ENCODE data around the gene CHEK2. TPM values are rescaled to one million over a fixed set of nuclear protein-coding genes. Genes with fewer than 3 reads are reported as not detected.
A peak's percentile ranks its signal among the peaks of the same experiment; 100 is the strongest.

The CHEK2 gene
- total and polyA plus RNA-seq, 2 of the 4 experiments (the other 2 are of a cell fraction): 9.9 to 16.1 TPM

GRCh38 chr22:28710576-28711191 lies 30.9 kb downstream of the CHEK2 start:
- Histone ChIP-seq H2BK15ac (ENCODE audit: low read depth, low read length) (peak overlapping the region; percentile 68; the same call in 2 of the 3 replicates), H2BK5ac (ENCODE audit: low read depth, low read length, poor library complexity, severe bottlenecking) (peak overlapping the region; percentile 97), H2AFZ (replicated peaks; ENCODE audit: low read length, poor library complexity) (no peak overlapping the region), H2AK5ac (ENCODE audit: low read depth, low read length) (peak overlapping the region; percentile 83; the same call in 1 of the 2 replicates), H3K79me1 (ENCODE audit: low read depth in 1 of 2, low read length in 2 of 2) (0 out of 4 replicates have a peak, but pooled peaks cover 0 to 3% of the 10 kb centered on the region in 2 experiments), H2BK20ac (ENCODE audit: low read depth, low read length) (peak overlapping the region; percentile 93; the same call in 1 of the 2 replicates), H4K91ac (ENCODE audit: insufficient read depth, low read depth, low read length) (peak overlapping the region; percentile 78), H3K36me3 (ENCODE audit: control insufficient read depth, insufficient read depth, low read length) (no peaks in the 10 kb centered on the region), H3K27ac (ENCODE audit: insufficient read depth, low read length) (peak overlapping the region; percentile 88), H3K4me3 (ENCODE audit: insufficient read depth, low read depth, low read length) (no peak overlapping the region), H4K8ac (ENCODE audit: low read depth in 2 of 2, low read length in 2 of 2) (peak overlapping the region; percentile 60 to 90; a peak in 3 of 4 replicates), H3K14ac (replicated peaks; ENCODE audit: low read depth, low read length) (peak overlapping the region; percentile 47), H3K9me3 (ENCODE audit: control insufficient read depth, insufficient read depth, low read length) (no peaks in the 10 kb centered on the region), H3K27me3 (ENCODE audit: control insufficient read depth, insufficient read depth, low read length) (no peaks in the 10 kb centered on the region), H3K4me1 (ENCODE audit: control insufficient read depth, insufficient read depth, low read length) (peaks cover 12% of the 10 kb centered on the region), H3K56ac (ENCODE audit: extremely low read depth, insufficient read depth, low read length) (peak overlapping the region; percentile 79), H3K9me1 (ENCODE audit: insufficient read depth, low read length) (peaks cover 3% of the 10 kb centered on the region; the same call in 1 of the 2 replicates), H4K5ac (ENCODE audit: low read depth, low read length) (peak overlapping the region; percentile 89), H3K4me2 (ENCODE audit: low read depth, low read length) (peak overlapping the region; percentile 43), H3K9ac (ENCODE audit: low read depth, low read length) (peak overlapping the region; percentile 47), H3K4ac (ENCODE audit: low read depth, low read length) (peak overlapping the region; percentile 87), H2BK120ac (ENCODE audit: low read depth, low read length) (peak overlapping the region; percentile 86), H3K23ac (ENCODE audit: low read depth, low read length) (peak overlapping the region; percentile 84; the same call in 1 of the 2 replicates), H3K18ac (ENCODE audit: low read depth, low read length) (peak overlapping the region; percentile 93), H2AK9ac (replicated peaks; ENCODE audit: low read depth, low read length, poor library complexity) (no peak overlapping the region), H4K20me1 (ENCODE audit: insufficient read depth, low read length) (0 out of 2 replicates have a peak, but pooled peaks cover 3% of the 10 kb centered on the region)
- ChIA-PET POLR2A (ENCODE audit: unreplicated experiment) (no interaction called here), CTCF (interaction anchor here (0.7 kb wide), 1 partner anchor 56 kb away, joined by 4 read pairs; no protein-coding TSS in a partner anchor)
- no TSS peak for BruUV-seq (replicated peaks)
- WGBS, 2 experiments (ENCODE audit: extremely low coverage in 2 of 2, insufficient read length in 1 of 2): no CpG with 5 or more reads among the region's 3 CpGs
- dilution Hi-C loops (cut with HindIII; ENCODE audit: low sequenced_read_pairs, unreplicated experiment): no loop called here
- intact Hi-C loops (cut with micrococcal nuclease): loop anchor here (5.0 kb wide), 1 partner anchor 62 kb away; the partner anchor contains the start of gene CCDC117
- in situ Hi-C loops (cut with MboI; ENCODE audit: low sequenced_read_pairs): no loop called here
- peak; percentile 90 for ATAC-seq (ENCODE audit: low read depth)
- DNase-seq: peak; percentile 93
- TF ChIP-seq RCOR1 (IDR thresholded peaks at IDR 0.05; ENCODE audit: insufficient replicate concordance, low read length): no peak
- TF ChIP-seq CTCF (conservative IDR thresholded peaks at IDR 0.05; ENCODE audit: low read depth, low read length): 0 out of 2 replicates have a peak, but pooled peaks have one; percentile 7
- TF ChIP-seq MAFK (IDR thresholded peaks at IDR 0.05; ENCODE audit: low read depth, low read length): no peak
- TF ChIP-seq FOS (IDR thresholded peaks at IDR 0.05; ENCODE audit: low read depth, low read length): peak; percentile 41; the same call in 1 of the 2 replicates
